AG10803 (cell line): ENCODE measurements around the gene POMT2.

Experiments
- DNase-seq: peaks from one replicate; pipeline ENCODE4 v3.0.0; 2010; ENCODE audit warnings: low read depth
- H3K4me3 ChIP-seq: 2 replicates; pipeline ENCODE4 v1.5.1; 2011; ENCODE audit warnings: mild to moderate bottlenecking, low read length, control low read depth
- CTCF ChIP-seq: conservative IDR thresholded peaks from 2 replicates; pipeline ENCODE4 v1.5.1; 2011; ENCODE audit warnings: mild to moderate bottlenecking, low read length, control low read depth, inconsistent platforms

Gene POMT2

GRCh38 chr14:77275601-77276017 lies 45.1 kb downstream of the POMT2 start:
- DNase-seq = no peak
- no peak overlapping the region for H3K4me3 ChIP-seq
- TF ChIP-seq CTCF = no peak

- no peak for TF ChIP-seq CTCF
- no peak for DNase-seq
- no peak overlapping the region for H3K4me3 ChIP-seq
Observed at GRCh38 chr14:77275041-77275580, 45.6 kb downstream of the POMT2 start.

- no peak for DNase-seq
- H3K4me3 ChIP-seq = no peak overlapping the region
- TF ChIP-seq CTCF = no peak
Observed at GRCh38 chr14:77273796-77274195, 46.9 kb downstream of the POMT2 start.

- H3K4me3 ChIP-seq = no peak overlapping the region
- no peak for DNase-seq
- TF ChIP-seq CTCF = no peak
Observed at GRCh38 chr14:77272261-77272660, 48.4 kb downstream of the POMT2 start.

- DNase-seq = no peak
- no peak for TF ChIP-seq CTCF
- H3K4me3 ChIP-seq = no peak within 1 kb of the TSS
Observed at GRCh38 chr14:77271113-77271710, 49.5 kb downstream of the POMT2 start, which contains the start of gene NGB. Gene NGB (minus strand): TSS chr14:77271206. CDS start chr14:77270937, 269 bp downstream.

GRCh38 chr14:77270361-77271112 lies 50.1 kb downstream of the POMT2 start:
- DNase-seq = no peak
- no peak for TF ChIP-seq CTCF
- H3K4me3 ChIP-seq = no peak overlapping the region
